GM19099 (cell line): ENCODE data around the gene COL12A1.

ENCODE experiments used
- POLR2A ChIP-seq: IDR thresholded peaks from 3 replicates; pipeline ENCODE4 v1.6.1; 2011; ENCODE audit warnings: low read depth; ENCODE audit not compliant: insufficient read length; ENCODE audit errors: extremely low read depth

COL12A1 gene

DNA sequence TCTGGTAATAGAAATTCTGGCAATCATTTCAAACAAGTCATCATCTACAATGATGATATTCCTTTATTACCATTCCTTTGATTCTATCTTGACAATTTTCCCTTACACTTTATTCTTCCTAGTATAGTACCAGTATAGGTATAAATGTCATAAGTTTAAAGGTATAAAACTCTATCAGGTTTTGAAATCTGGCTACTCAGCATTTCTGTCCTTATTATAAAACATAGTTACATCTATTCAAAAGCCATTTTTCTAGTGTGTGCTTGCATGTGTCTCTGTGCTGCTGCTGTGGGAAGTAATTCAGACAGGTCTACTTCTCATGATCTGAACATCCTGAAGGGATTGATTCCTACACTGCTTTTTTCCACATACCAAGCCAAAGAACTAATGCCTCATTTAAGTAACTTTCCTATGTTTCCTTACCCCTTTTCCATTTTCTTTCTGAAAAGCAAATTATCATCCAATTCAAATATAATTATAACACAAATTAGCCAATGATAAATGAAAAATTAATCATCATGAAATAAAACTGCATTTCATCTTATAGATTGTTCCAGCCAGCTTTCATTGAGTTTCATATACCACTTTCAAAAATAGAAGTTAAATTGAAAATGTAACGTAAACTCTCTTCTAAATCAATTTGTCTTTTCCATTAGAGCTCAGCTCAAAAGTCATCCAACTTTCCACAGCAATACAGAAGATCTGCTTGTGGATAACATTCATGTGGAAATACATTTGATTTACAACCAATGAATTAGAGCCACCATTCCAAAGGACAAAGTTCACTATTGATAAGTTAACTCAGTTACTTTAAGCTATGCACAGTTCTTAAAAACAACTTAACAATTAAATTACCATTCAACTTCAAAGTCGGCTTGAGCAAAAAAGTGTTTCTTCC lies 35.9 kb downstream of the COL12A1 start:
- no peak for TF ChIP-seq POLR2A

GRCh38 chr6:75167851-75168250 lies 38.0 kb downstream of the COL12A1 start:
- TF ChIP-seq POLR2A = no peak

DNA sequence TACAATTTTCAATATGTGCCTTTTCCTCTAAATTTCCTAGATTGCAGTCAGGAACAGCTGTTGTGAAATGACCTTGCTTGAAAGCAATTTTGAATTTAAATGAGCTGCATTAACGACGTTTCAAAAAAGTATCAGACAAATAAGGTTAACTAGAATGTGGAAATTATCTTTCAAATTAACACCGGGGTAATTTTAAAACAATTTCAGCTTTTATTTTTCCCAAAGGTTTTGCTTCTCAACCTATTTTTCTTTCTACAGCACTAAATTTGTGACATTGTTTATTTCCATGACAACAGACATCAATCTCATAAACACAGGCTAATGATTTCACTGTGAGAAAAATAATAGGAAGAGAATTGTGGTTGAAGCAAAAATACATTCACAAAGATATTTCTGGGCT lies 38.5 kb downstream of the COL12A1 start:
- no peak for TF ChIP-seq POLR2A

- no peak for TF ChIP-seq POLR2A
Measured at GRCh38 chr6:75166773-75167172, 39.1 kb downstream of the COL12A1 start.

DNA sequence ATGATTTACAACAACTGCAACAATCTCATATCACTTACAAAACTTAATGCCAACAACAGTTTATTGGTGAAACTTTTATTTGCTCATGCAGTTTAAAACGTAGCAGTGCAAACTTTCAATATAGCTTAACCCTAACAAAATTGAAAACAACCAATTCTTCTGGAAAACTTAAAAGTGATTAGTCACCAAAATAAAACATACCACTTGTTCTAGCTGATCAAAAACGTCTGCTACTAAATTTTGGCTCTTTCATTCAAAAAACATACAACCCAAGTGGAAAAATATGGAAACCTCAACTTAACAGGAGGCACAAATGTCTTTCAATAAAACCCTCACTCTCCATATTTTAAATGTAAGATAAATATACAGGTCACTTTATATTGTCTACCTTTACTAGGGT lies 39.6 kb downstream of the COL12A1 start:
- TF ChIP-seq POLR2A = no peak

GRCh38 chr6:75158176-75158575 lies 47.7 kb downstream of the COL12A1 start:
- no peak for TF ChIP-seq POLR2A

DNA sequence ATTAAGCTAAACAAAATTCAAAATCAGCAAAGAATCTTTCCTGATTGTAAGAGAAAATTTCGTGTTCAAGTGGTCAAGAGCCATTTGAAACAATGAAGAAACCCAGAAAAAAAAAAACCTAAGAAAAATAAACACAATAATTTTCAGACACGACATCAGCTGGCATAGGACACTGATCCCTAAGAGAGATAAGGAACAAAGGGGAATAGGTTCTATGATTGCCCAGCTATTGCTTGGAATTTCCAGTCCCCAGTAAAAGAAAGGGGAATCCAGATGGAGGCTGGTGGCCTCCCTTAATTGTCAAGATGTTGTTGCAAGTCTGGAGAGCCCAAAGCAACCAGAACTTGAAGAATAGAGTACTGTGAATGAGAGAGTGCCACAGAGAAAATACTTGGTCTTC lies 48.5 kb downstream of the COL12A1 start:
- TF ChIP-seq POLR2A = no peak

GRCh38 chr6:75156186-75156878 lies 49.5 kb downstream of the COL12A1 start:
- TF ChIP-seq POLR2A = no peak

DNA sequence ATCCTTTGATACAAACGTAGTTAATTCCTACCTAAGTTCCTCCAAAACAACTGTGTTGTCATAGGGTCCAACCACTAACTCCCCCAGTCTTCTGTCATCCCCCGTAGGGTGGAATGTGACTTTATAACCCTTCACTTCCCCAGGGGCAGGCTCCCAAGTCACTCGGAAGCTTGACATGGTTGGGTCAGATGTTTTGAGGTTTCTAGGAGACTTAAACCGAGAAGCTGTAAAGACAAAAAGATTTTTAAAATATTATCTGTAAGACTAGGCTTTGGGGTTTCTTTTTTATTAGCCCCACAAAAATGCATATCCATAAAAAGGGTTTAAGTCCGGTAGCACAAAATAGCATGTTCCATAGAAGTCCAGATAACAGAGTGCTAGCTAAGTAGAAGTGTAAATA lies 50.2 kb downstream of the COL12A1 start:
- no peak for TF ChIP-seq POLR2A

- no peak for TF ChIP-seq POLR2A
Measured at GRCh38 chr6:75154973-75155372, 50.9 kb downstream of the COL12A1 start.

- TF ChIP-seq POLR2A = no peak
Measured at GRCh38 chr6:75150685-75151412, 55.0 kb downstream of the COL12A1 start.

- no peak for TF ChIP-seq POLR2A
Measured at GRCh38 chr6:75149696-75150095, 56.2 kb downstream of the COL12A1 start.

- TF ChIP-seq POLR2A = no peak
Measured at GRCh38 chr6:75149240-75149639, 56.6 kb downstream of the COL12A1 start.

- TF ChIP-seq POLR2A = no peak
Measured at GRCh38 chr6:75147512-75147911, 58.3 kb downstream of the COL12A1 start.

DNA sequence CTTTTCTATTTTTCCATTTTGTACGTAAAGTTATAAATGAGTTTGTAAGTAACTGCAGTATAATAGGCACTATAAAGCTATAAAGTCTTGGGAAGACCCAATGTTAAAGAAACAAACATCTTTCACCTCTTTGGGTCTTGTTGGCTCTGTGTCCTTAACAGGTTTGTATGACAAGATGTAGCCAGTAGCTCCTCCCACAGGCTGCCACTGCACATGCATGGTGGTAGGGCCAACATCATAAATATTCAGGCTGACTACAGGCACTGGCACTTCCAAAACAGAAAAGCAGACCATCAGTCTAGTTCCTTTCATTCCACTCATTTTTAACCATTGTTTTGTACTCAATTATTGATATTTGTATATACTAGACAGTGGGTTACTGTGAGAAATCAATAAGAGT lies 59.9 kb downstream of the COL12A1 start:
- TF ChIP-seq POLR2A = no peak

DNA sequence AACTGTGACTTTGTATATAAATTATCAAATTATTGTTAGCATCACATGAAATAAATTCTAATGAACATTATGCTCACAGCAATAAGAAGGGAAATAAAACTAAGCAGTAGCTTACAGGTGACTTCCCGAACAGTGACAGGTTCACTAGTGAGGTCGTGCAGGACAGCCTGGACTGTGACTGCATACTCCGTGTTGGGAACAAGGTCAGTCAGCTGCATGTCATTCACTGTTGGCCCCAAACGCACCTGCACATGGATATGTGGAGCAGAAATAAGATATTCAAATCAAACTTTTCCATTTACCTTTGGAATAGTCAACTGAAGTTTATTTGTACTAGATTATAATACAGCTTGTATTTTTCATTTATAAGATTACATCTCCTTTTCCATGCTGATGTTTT lies 60.6 kb downstream of the COL12A1 start:
- TF ChIP-seq POLR2A = no peak

DNA sequence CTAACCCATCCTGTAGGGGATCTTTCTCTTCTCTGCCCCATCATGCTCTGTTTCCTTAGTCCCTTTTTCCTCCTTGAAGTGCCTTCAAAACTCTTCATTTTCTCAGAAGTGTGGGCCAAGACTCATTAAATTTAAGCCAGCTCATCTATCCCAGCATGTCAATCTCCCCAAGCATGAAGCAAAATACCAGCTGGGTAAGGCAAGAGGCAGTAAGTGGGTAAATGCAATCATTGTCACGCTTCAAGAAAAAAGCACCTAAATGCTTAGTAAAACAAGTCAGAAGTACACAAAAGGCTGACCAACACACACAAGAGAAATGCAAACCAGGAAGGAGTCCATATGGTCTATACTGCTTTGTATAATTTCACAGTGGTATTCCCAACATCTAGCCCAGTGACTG lies 61.5 kb downstream of the COL12A1 start:
- no peak for TF ChIP-seq POLR2A
